Neural cell (in vitro differentiated cells): ENCODE measurements around the gene SYVN1. TPM values are rescaled to one million over a fixed set of nuclear protein-coding genes. Genes with fewer than 3 reads are reported as not detected.

ENCODE experiments used
- H2AFZ ChIP-seq: fragments of 200-600, 300-800 bp; sonication (generic), shearing (Covaris generic); 2 replicates; pipeline ENCODE4 v1.6.0; 2014; ENCODE audit warnings: low read depth, mild to moderate bottlenecking, antibody characterized with exemption, low read length, moderate library complexity
- H3F3A ChIP-seq: fragments of 200-600 bp; shearing (Covaris generic); 2 replicates; pipeline ENCODE4 v1.6.1; 2016; ENCODE audit warnings: mild to moderate bottlenecking, moderate library complexity, mixed read lengths, antibody characterized with exemption, low read length; ENCODE audit not compliant: insufficient read depth, poor library complexity, severe bottlenecking
- H3K27ac ChIP-seq: fragments of 200-600, 300-800 bp; sonication (generic), shearing (Covaris generic); 2 replicates; pipeline ENCODE4 v1.5.1; 2014; ENCODE audit warnings: mild to moderate bottlenecking, low read length, moderate library complexity
- H3K27me3 ChIP-seq: fragments of 300-800, 200-600 bp; sonication (generic), shearing (Covaris generic); 2 replicates; pipeline ENCODE4 v1.6.0; 2014; ENCODE audit warnings: mild to moderate bottlenecking, low read depth, low read length, moderate library complexity; ENCODE audit not compliant: insufficient read depth
- H3K36me3 ChIP-seq: fragments of 300-800, 200-600 bp; sonication (generic), shearing (Covaris generic); 2 replicates; pipeline ENCODE4 v1.5.1; 2014; ENCODE audit warnings: mild to moderate bottlenecking, antibody characterized with exemption, low read length, moderate library complexity; ENCODE audit not compliant: insufficient read depth
- H3K4me2 ChIP-seq: fragments of 300-800, 200-600 bp; sonication (generic), shearing (Covaris generic); 2 replicates; pipeline ENCODE4 v1.6.0; 2014; ENCODE audit warnings: mild to moderate bottlenecking, low read length
- H3K4me3 ChIP-seq: fragments of 300-800, 200-600 bp; sonication (generic), shearing (Covaris generic); 2 replicates; pipeline ENCODE4 v1.5.1; 2014; ENCODE audit warnings: mild to moderate bottlenecking, low read length, moderate library complexity
- H3K79me2 ChIP-seq: fragments of 200-600 bp; shearing (Covaris generic); replicated peaks from 2 replicates; pipeline ENCODE4 v1.6.0; 2014; ENCODE audit warnings: mild to moderate bottlenecking, low read length, moderate library complexity; ENCODE audit not compliant: insufficient read depth
- H3K9ac ChIP-seq: fragments of 300-800, 200-600 bp; sonication (generic), shearing (Covaris generic); 2 replicates; pipeline ENCODE4 v1.6.1; 2016; ENCODE audit warnings: mild to moderate bottlenecking, low read length, mixed read lengths
- H3K9me2 ChIP-seq: fragments of 200-600 bp; shearing (Covaris generic); 2 replicates; pipeline ENCODE4 v1.6.1; 2016; ENCODE audit warnings: mild to moderate bottlenecking, low read length, mixed read lengths; ENCODE audit not compliant: insufficient read depth
- H3K9me3 ChIP-seq: fragments of 200-600, 300-800 bp; sonication (generic), shearing (Covaris generic); 2 replicates; pipeline ENCODE4 v1.6.1; 2016; ENCODE audit warnings: mild to moderate bottlenecking, mixed run types, low read length, moderate library complexity, mixed read lengths
- H4K20me1 ChIP-seq: fragments of 200-600 bp; shearing (Covaris generic); 2 replicates; pipeline ENCODE4 v1.6.1; 2016; ENCODE audit warnings: mild to moderate bottlenecking, mixed run types; ENCODE audit not compliant: insufficient read depth
- CTCF ChIP-seq: fragments of 450-650 bp; IDR thresholded peaks from 2 replicates; pipeline ENCODE4 v1.5.1; 2014; ENCODE audit warnings: antibody characterized with exemption, mild to moderate bottlenecking, moderate library complexity; ENCODE audit not compliant: poor library complexity, severe bottlenecking
- EP300 ChIP-seq: fragments of 450-650 bp; conservative IDR thresholded peaks from 2 replicates; pipeline ENCODE4 v1.6.1; 2014; ENCODE audit warnings: antibody characterized with exemption, mild to moderate bottlenecking, moderate library complexity; ENCODE audit not compliant: poor library complexity, severe bottlenecking
- EZH2 ChIP-seq: fragments of 200-600, 300-800 bp; shearing (Covaris generic), sonication (generic); IDR thresholded peaks from 2 replicates; pipeline ENCODE4 v1.6.1; 2014; ENCODE audit warnings: antibody characterized with exemption, low read length, borderline replicate concordance, mild to moderate bottlenecking; ENCODE audit not compliant: insufficient read depth, poor library complexity, severe bottlenecking
- MXI1 ChIP-seq: fragments of 450-650 bp; conservative IDR thresholded peaks from 2 replicates; pipeline ENCODE4 v1.6.1; 2014; ENCODE audit warnings: antibody characterized with exemption, mild to moderate bottlenecking; ENCODE audit not compliant: poor library complexity, severe bottlenecking
- POLR2AphosphoS5 ChIP-seq: IDR thresholded peaks from 2 replicates; pipeline ENCODE4 v1.6.1; 2012
- RAD21 ChIP-seq: fragments of 450-650 bp; conservative IDR thresholded peaks from 2 replicates; pipeline ENCODE4 v1.6.1; 2014; ENCODE audit warnings: antibody characterized with exemption, mild to moderate bottlenecking, moderate library complexity
- SMC3 ChIP-seq: fragments of 450-650 bp; conservative IDR thresholded peaks from 2 replicates; pipeline ENCODE4 v1.6.1; 2014; ENCODE audit warnings: antibody characterized with exemption, mild to moderate bottlenecking, moderate library complexity; ENCODE audit not compliant: poor library complexity
- TAF1 ChIP-seq: IDR thresholded peaks from 2 replicates; pipeline ENCODE4 v1.6.1; 2012; ENCODE audit warnings: low read depth
- polyA plus RNA-seq: library from polyadenylated mRNA; depleted of rRNA; stranded (reverse); fragments of >200 nt; gene quantifications from 2 replicates; pipeline ENCODE4 v1.2.3, GENCODE V29; 2014
- TF ChIP-seq, protein P1 (sequence below): IDR thresholded peaks from 2 replicates; pipeline ENCODE4 v1.6.1; 2012; ENCODE audit warnings: borderline replicate concordance

Gene SYVN1
- polyA plus RNA-seq, 1 donor from 2014 or later, result 12.8 TPM

DNA sequence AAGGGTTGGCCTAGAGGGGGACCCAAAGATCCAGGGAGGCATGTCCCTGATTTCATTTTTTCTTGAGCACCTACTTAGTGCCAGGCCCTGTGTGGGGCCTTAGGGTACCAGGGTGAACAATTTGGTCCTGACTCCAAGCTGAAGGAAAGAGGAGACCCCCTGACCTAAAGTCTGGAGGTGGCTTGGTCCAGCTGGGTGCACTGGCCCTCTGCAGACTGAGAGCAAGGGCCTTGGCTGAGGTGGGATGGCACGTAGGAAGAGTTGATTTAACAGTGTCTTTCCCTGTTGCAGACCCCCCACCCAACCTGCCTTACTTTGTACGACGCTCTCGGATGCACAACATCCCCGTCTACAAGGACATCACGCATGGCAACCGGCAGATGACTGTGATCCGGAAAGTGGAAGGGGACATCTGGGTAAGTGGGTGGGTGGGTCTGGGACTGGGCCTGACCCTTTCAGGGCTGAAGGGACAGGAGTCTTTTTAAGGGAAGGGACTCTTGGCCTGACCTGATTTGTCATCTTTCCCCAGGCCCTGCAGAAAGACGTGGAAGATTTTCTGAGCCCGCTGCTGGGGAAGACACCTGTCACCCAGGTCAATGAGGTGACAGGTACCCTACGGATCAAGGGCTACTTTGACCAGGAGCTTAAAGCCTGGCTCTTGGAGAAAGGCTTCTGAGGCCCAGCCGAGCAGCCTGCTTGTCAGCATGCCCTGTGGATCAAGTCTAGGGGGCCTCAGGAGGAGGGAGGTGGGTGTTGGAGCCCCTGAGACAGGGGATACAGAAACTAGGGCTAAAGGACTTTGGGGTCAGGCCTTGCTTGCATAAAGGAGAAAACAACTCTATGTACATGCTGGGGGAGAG is 8.9 kb downstream of the SYVN1 start:
- no peak for TF ChIP-seq POLR2AphosphoS5
- no peak for TF ChIP-seq MXI1
- no peak for TF ChIP-seq SMC3
- no peak for TF ChIP-seq EZH2
- TF ChIP-seq TAF1, result no peak
- TF ChIP-seq RAD21, result no peak
- no peak for TF ChIP-seq EP300
- no peak for TF ChIP-seq CTCF
- TF ChIP-seq, protein P1, sequence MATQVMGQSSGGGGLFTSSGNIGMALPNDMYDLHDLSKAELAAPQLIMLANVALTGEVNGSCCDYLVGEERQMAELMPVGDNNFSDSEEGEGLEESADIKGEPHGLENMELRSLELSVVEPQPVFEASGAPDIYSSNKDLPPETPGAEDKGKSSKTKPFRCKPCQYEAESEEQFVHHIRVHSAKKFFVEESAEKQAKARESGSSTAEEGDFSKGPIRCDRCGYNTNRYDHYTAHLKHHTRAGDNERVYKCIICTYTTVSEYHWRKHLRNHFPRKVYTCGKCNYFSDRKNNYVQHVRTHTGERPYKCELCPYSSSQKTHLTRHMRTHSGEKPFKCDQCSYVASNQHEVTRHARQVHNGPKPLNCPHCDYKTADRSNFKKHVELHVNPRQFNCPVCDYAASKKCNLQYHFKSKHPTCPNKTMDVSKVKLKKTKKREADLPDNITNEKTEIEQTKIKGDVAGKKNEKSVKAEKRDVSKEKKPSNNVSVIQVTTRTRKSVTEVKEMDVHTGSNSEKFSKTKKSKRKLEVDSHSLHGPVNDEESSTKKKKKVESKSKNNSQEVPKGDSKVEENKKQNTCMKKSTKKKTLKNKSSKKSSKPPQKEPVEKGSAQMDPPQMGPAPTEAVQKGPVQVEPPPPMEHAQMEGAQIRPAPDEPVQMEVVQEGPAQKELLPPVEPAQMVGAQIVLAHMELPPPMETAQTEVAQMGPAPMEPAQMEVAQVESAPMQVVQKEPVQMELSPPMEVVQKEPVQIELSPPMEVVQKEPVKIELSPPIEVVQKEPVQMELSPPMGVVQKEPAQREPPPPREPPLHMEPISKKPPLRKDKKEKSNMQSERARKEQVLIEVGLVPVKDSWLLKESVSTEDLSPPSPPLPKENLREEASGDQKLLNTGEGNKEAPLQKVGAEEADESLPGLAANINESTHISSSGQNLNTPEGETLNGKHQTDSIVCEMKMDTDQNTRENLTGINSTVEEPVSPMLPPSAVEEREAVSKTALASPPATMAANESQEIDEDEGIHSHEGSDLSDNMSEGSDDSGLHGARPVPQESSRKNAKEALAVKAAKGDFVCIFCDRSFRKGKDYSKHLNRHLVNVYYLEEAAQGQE, result no peak
- no peak overlapping the region for H3K27ac ChIP-seq
- no peak overlapping the region for H2AFZ ChIP-seq
- no peaks in the 10 kb centered on the region for H3K9me2 ChIP-seq
- no peak overlapping the region for H3K4me3 ChIP-seq
- H3K4me2 ChIP-seq, result no peak overlapping the region
- H4K20me1 ChIP-seq, result no peaks in the 10 kb centered on the region
- H3K9me3 ChIP-seq, result no peaks in the 10 kb centered on the region
- H3K36me3 ChIP-seq, result peaks cover 8% of the 10 kb centered on the region
- H3F3A ChIP-seq, result no peaks in the 10 kb centered on the region
- no peak overlapping the region for H3K9ac ChIP-seq
- H3K27me3 ChIP-seq, result no peaks in the 10 kb centered on the region
- peaks cover 28% of the 10 kb centered on the region for H3K79me2 ChIP-seq

DNA sequence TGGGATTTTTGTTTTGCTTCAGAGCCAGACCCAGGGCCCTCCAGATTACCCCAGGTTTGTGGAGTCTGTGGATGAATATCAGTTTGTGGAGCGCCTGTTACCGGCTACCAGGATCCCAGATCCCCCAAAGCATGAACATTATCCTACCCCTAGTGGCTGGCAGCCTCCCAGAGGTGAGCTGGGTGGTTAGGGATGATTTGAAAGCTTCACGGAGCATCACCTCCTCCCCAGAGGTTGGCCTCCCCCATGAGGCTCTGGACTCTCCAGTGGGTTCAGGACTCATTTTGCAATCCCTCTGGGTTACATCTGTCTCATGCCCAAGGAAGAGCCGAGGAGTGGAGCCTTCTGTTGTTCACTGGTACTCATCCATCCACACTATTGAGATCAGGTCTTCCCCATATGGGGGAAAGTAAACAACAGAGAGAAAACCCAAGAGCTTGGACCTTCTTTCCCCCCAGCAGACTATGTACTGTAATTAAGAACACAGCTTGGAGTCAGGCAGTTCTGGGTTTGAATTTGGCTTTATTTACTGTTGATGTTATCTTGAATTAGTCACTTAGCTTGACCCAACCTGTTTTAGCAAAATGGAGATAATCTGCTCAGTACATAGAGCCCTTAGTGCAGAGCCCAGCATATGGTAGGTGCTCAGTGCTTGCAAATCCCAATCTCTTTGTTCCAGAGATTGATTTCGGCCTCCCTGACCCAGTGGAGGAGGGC is 9.7 kb downstream of the SYVN1 start:
- no peaks in the 10 kb centered on the region for H3K27me3 ChIP-seq
- peaks cover 31% of the 10 kb centered on the region for H3K79me2 ChIP-seq
- no peak overlapping the region for H3K9ac ChIP-seq

More for the DNA sequence above, 9.7 kb downstream of the SYVN1 start:
- no peak overlapping the region for H3K27ac ChIP-seq
- no peak overlapping the region for H3K4me2 ChIP-seq
- TF ChIP-seq POLR2AphosphoS5, result no peak
- no peak for TF ChIP-seq EZH2
- no peak for TF ChIP-seq RAD21
- TF ChIP-seq EP300, result no peak
- TF ChIP-seq, protein P1, result no peak
- no peak for TF ChIP-seq MXI1
- no peak for TF ChIP-seq SMC3
- TF ChIP-seq CTCF, result no peak
- TF ChIP-seq TAF1, result no peak
- H3K9me2 ChIP-seq, result no peaks in the 10 kb centered on the region
- H3K36me3 ChIP-seq, result peaks cover 10% of the 10 kb centered on the region
- no peaks in the 10 kb centered on the region for H3F3A ChIP-seq
- no peak overlapping the region for H2AFZ ChIP-seq
- no peaks in the 10 kb centered on the region for H3K9me3 ChIP-seq
- no peak overlapping the region for H3K4me3 ChIP-seq
- no peaks in the 10 kb centered on the region for H4K20me1 ChIP-seq
